Smooth muscle cell (in vitro differentiated cells): Measurements from ENCODE around the gene DNAJC10. TPM values are rescaled to one million over a fixed set of nuclear protein-coding genes. Genes with fewer than 3 reads are reported as not detected.

Source experiments
- DNase-seq: peaks from one replicate; lab custom pipeline; 2025; ENCODE audit not compliant: unreplicated experiment; lab: John Stamatoyannopoulos, UW
- H2AFZ ChIP-seq: fragments of 200-600 bp; sonication (generic); 2 replicates; pipeline ENCODE4 v1.6.0; 2016; ENCODE audit warnings: antibody characterized with exemption, low read depth, mild to moderate bottlenecking
- H3F3A ChIP-seq: fragments of 200-600 bp; sonication (generic); 2 replicates; pipeline ENCODE4 v1.6.0; 2017; ENCODE audit warnings: antibody characterized with exemption, low read depth
- H3K27ac ChIP-seq: fragments of 200-600 bp; sonication (generic); 2 replicates; pipeline ENCODE4 v1.5.1; 2016; ENCODE audit warnings: low read depth, mild to moderate bottlenecking
- H3K27me3 ChIP-seq: fragments of 200-600 bp; sonication (generic); 2 replicates; pipeline ENCODE4 v1.6.1; 2016; ENCODE audit warnings: low read depth, mild to moderate bottlenecking
- H3K36me3 ChIP-seq: fragments of 200-600 bp; sonication (generic); 2 replicates; pipeline ENCODE4 v1.5.1; 2016; ENCODE audit warnings: low read depth
- H3K4me1 ChIP-seq: fragments of 200-600 bp; sonication (generic); 2 replicates; pipeline ENCODE4 v1.5.1; 2016; ENCODE audit warnings: low read depth
- H3K4me2 ChIP-seq: fragments of 200-600 bp; sonication (generic); 2 replicates; pipeline ENCODE4 v1.6.0; 2016; ENCODE audit warnings: mild to moderate bottlenecking
- H3K4me3 ChIP-seq: fragments of 200-600 bp; sonication (generic); 2 replicates; pipeline ENCODE4 v1.5.1; 2016; ENCODE audit warnings: mild to moderate bottlenecking
- H3K79me2 ChIP-seq: fragments of 200-600 bp; sonication (generic); 2 replicates; pipeline ENCODE4 v1.6.0; 2016; ENCODE audit warnings: low read depth, mild to moderate bottlenecking
- H3K9ac ChIP-seq: fragments of 200-600 bp; sonication (generic); 2 replicates; pipeline ENCODE4 v1.6.0; 2016; ENCODE audit warnings: low read depth
- H3K9me3 ChIP-seq: fragments of 200-600 bp; sonication (generic); replicated peaks from 2 replicates; pipeline ENCODE4 v1.5.1; 2016; ENCODE audit warnings: low read depth
- H4K20me1 ChIP-seq: fragments of 200-600 bp; sonication (generic); 2 replicates; pipeline ENCODE4 v1.6.0; 2016; ENCODE audit warnings: low read depth
- WGBS: methylation state at CpG from one replicate; pipeline ENCODE4 v1.1.7; 2016; ENCODE audit warnings: low lambda C conversion rate; 5-methylcytosine and 5-hydroxymethylcytosine counted together
- polyA plus RNA-seq: library from polyadenylated mRNA; unstranded; fragments of >200 nt; fragmentation: Nextera tagmentation; extraction: Ambion mirVana; gene quantifications from 2 replicates; pipeline ENCODE4 v1.2.1, GENCODE V29; 2016
- total RNA-seq: library from RNA; depleted of rRNA; stranded (reverse); fragments of >200 nt; gene quantifications from 2 replicates; pipeline ENCODE4 v1.2.3, GENCODE V29; 2014
- TF ChIP-seq, protein P1 (sequence below): fragments of 200-600 bp; sonication (generic); IDR thresholded peaks from 2 replicates; pipeline ENCODE4 v1.5.1; 2017; ENCODE audit warnings: borderline replicate concordance, mild to moderate bottlenecking, antibody characterized with exemption; ENCODE audit not compliant: insufficient read depth, poor library complexity, severe bottlenecking

Gene DNAJC10
- total and polyA plus RNA-seq, 2 experiments from 2014 or later, result 77.4 to 93.0 TPM

GRCh38 chr2:182814804-182815203 lies 98.7 kb downstream of the DNAJC10 start:
- H3K36me3 ChIP-seq, result no peaks in the 10 kb centered on the region
- H3K27ac ChIP-seq, result no peak overlapping the region
- no peaks in the 10 kb centered on the region for H3K9me3 ChIP-seq
- DNase-seq, result no peak
- WGBS, result 96% methylated on average over 3 of the region's 3 CpGs
- H3K79me2 ChIP-seq, result no peaks in the 10 kb centered on the region
- H3K4me2 ChIP-seq, result no peak overlapping the region
- no peaks in the 10 kb centered on the region for H3K27me3 ChIP-seq
- no peak overlapping the region for H3K9ac ChIP-seq
- H3K4me3 ChIP-seq, result no peak overlapping the region
- H4K20me1 ChIP-seq, result no peaks in the 10 kb centered on the region
- H3F3A ChIP-seq, result no peaks in the 10 kb centered on the region
- peaks cover 32% of the 10 kb centered on the region for H3K4me1 ChIP-seq
- TF ChIP-seq, protein P1, sequence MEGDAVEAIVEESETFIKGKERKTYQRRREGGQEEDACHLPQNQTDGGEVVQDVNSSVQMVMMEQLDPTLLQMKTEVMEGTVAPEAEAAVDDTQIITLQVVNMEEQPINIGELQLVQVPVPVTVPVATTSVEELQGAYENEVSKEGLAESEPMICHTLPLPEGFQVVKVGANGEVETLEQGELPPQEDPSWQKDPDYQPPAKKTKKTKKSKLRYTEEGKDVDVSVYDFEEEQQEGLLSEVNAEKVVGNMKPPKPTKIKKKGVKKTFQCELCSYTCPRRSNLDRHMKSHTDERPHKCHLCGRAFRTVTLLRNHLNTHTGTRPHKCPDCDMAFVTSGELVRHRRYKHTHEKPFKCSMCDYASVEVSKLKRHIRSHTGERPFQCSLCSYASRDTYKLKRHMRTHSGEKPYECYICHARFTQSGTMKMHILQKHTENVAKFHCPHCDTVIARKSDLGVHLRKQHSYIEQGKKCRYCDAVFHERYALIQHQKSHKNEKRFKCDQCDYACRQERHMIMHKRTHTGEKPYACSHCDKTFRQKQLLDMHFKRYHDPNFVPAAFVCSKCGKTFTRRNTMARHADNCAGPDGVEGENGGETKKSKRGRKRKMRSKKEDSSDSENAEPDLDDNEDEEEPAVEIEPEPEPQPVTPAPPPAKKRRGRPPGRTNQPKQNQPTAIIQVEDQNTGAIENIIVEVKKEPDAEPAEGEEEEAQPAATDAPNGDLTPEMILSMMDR, result no peak
- H2AFZ ChIP-seq, result no peak overlapping the region

- H3K36me3 ChIP-seq, result no peaks in the 10 kb centered on the region
- H3K9ac ChIP-seq, result no peak overlapping the region
- no peaks in the 10 kb centered on the region for H3K27me3 ChIP-seq
- peak overlapping the region; percentile 86 for H2AFZ ChIP-seq
- peak overlapping the region; percentile 37 for H3K4me2 ChIP-seq
- TF ChIP-seq, protein P1, result no peak
- no peak overlapping the region for H3K4me3 ChIP-seq
- no peak overlapping the region for H3K27ac ChIP-seq
- peaks cover 33% of the 10 kb centered on the region for H3K4me1 ChIP-seq
- no peaks in the 10 kb centered on the region for H3K9me3 ChIP-seq
- no peak for DNase-seq
- H4K20me1 ChIP-seq, result no peaks in the 10 kb centered on the region
- H3F3A ChIP-seq, result no peaks in the 10 kb centered on the region
- H3K79me2 ChIP-seq, result no peaks in the 10 kb centered on the region
Observed at GRCh38 chr2:182816866-182817265, 100.8 kb downstream of the DNAJC10 start.

GRCh38 chr2:182817558-182817957 lies 101.5 kb downstream of the DNAJC10 start:
- H3K36me3 ChIP-seq, result no peaks in the 10 kb centered on the region
- no peaks in the 10 kb centered on the region for H4K20me1 ChIP-seq
- no peaks in the 10 kb centered on the region for H3K9me3 ChIP-seq
- H3K27me3 ChIP-seq, result no peaks in the 10 kb centered on the region
- peak overlapping the region; percentile 86 for H2AFZ ChIP-seq
- WGBS, result 64% methylated on average over 2 of the region's 2 CpGs
- DNase-seq, result no peak
- no peak overlapping the region for H3K4me3 ChIP-seq
- peak overlapping the region; percentile 37 for H3K4me2 ChIP-seq
- no peaks in the 10 kb centered on the region for H3K79me2 ChIP-seq
- H3F3A ChIP-seq, result no peaks in the 10 kb centered on the region
- TF ChIP-seq, protein P1, result no peak
- no peak overlapping the region for H3K9ac ChIP-seq
- no peak overlapping the region for H3K27ac ChIP-seq
- H3K4me1 ChIP-seq, result peaks cover 33% of the 10 kb centered on the region

GRCh38 chr2:182818501-182818900 lies 102.4 kb downstream of the DNAJC10 start:
- H3K9ac ChIP-seq, result no peak overlapping the region
- TF ChIP-seq, protein P1, result no peak
- no peaks in the 10 kb centered on the region for H4K20me1 ChIP-seq
- no peaks in the 10 kb centered on the region for H3K27me3 ChIP-seq
- H3F3A ChIP-seq, result no peaks in the 10 kb centered on the region
- no peak overlapping the region for H3K4me3 ChIP-seq
- H3K36me3 ChIP-seq, result no peaks in the 10 kb centered on the region
- H3K4me2 ChIP-seq, result no peak overlapping the region
- no peak overlapping the region for H3K27ac ChIP-seq
- WGBS, result 64% methylated on average over 3 of the region's 3 CpGs
- H2AFZ ChIP-seq, result peak overlapping the region; percentile 26
- H3K9me3 ChIP-seq, result no peaks in the 10 kb centered on the region
- H3K79me2 ChIP-seq, result no peaks in the 10 kb centered on the region
- no peak for DNase-seq
- peaks cover 37% of the 10 kb centered on the region for H3K4me1 ChIP-seq
